ENCODE measurements around the gene LRRC1. TPM values are rescaled to one million over a fixed set of nuclear protein-coding genes. Genes with fewer than 3 reads are reported as not detected.

LRRC1 gene
- total and polyA plus RNA-seq, 2 donors (not counting 1 experiment from before 2014, with no cell fraction given), result 3.4 to 8.9 TPM

- Histone ChIP-seq H3K4me3 (ENCODE audit: control extremely low read depth in 1 of 5, extremely low read depth in 1 of 5, insufficient read depth in 1 of 5, low read depth in 2 of 5, low read length in 4 of 5) (no peak overlapping the region), H3K9ac (ENCODE audit: low read length) (no peak overlapping the region), H4K20me1 (ENCODE audit: control insufficient read depth, insufficient read depth, low read length, poor library complexity, severe bottlenecking) (no peaks in the 10 kb centered on the region), H3K79me2 (ENCODE audit: control insufficient read depth, insufficient read depth, low read length) (no peaks in the 10 kb centered on the region), H3K27me3 (replicated peaks in 1 of 4; ENCODE audit: control extremely low read depth in 1 of 4, control insufficient read depth in 3 of 4, insufficient read depth in 4 of 4, low read length in 3 of 4) (no peaks in the 10 kb centered on the region), H3K4me2 (replicated peaks; ENCODE audit: low read depth, low read length, poor library complexity, severe bottlenecking) (no peak overlapping the region), H3K9me3 (ENCODE audit: control extremely low read depth in 1 of 3, control insufficient read depth in 2 of 3, insufficient read depth in 1 of 3, low read length in 2 of 3) (no peaks in the 10 kb centered on the region), H2AFZ (ENCODE audit: insufficient read depth, low read depth, low read length, poor library complexity, severe bottlenecking) (no peak overlapping the region), H3K36me3 (replicated peaks in 1 of 2; ENCODE audit: control extremely low read depth in 1 of 2, control insufficient read depth in 1 of 2, extremely low read depth in 1 of 2, insufficient read depth in 2 of 2, low read length in 1 of 2) (no peaks in the 10 kb centered on the region), H3K4me1 (ENCODE audit: control insufficient read depth in 2 of 2, insufficient read depth in 2 of 2, low read length in 2 of 2) (no peaks in the 10 kb centered on the region), H3K27ac (ENCODE audit: low read length in 2 of 2) (no peak overlapping the region)
- Mint-ChIP-seq H3K9me3 (ENCODE audit: insufficient read depth) (no peaks in the 10 kb centered on the region), H3K4me1 (no peaks in the 10 kb centered on the region), H3K27ac (no peak overlapping the region), H3K27me3 (peaks cover 15% of the 10 kb centered on the region), H3K4me3 (no peak overlapping the region)
- intact Hi-C loops (cut with micrococcal nuclease), result no loop called here
- WGBS (ENCODE audit: insufficient coverage), result 33% methylated on average over 6 of the region's 6 CpGs
- ChIA-PET CTCF (interaction anchor here (1.3 kb wide), 1 partner anchor 26 kb away, joined by 3 read pairs; no protein-coding TSS in a partner anchor), POLR2A (no interaction called here)
- DNase-seq, result no peak
- TF ChIP-seq EZH2 (IDR thresholded peaks at IDR 0.05; ENCODE audit: borderline replicate concordance, insufficient read depth, low read depth, low read length, poor library complexity, severe bottlenecking) (no peak), CTCF (IDR thresholded peaks at IDR 0.05) (no peak)
- no peak for ATAC-seq (ENCODE audit: low read depth)
Observed at GRCh38 chr6:53956068-53956711, 161.4 kb downstream of the LRRC1 start.

- Histone ChIP-seq H4K20me1 (ENCODE audit: control insufficient read depth, insufficient read depth, low read length, poor library complexity, severe bottlenecking) (no peaks in the 10 kb centered on the region), H3K4me1 (ENCODE audit: control insufficient read depth in 2 of 2, insufficient read depth in 2 of 2, low read length in 2 of 2) (no peaks in the 10 kb centered on the region), H2AFZ (ENCODE audit: insufficient read depth, low read depth, low read length, poor library complexity, severe bottlenecking) (no peak overlapping the region), H3K36me3 (replicated peaks in 1 of 2; ENCODE audit: control extremely low read depth in 1 of 2, control insufficient read depth in 1 of 2, extremely low read depth in 1 of 2, insufficient read depth in 2 of 2, low read length in 1 of 2) (no peaks in the 10 kb centered on the region), H3K79me2 (ENCODE audit: control insufficient read depth, insufficient read depth, low read length) (no peaks in the 10 kb centered on the region), H3K4me3 (ENCODE audit: control extremely low read depth in 1 of 5, extremely low read depth in 1 of 5, insufficient read depth in 1 of 5, low read depth in 2 of 5, low read length in 4 of 5) (no peak overlapping the region), H3K4me2 (replicated peaks; ENCODE audit: low read depth, low read length, poor library complexity, severe bottlenecking) (no peak overlapping the region), H3K9ac (ENCODE audit: low read length) (no peak overlapping the region), H3K27ac (ENCODE audit: low read length in 2 of 2) (no peak overlapping the region), H3K9me3 (ENCODE audit: control extremely low read depth in 1 of 3, control insufficient read depth in 2 of 3, insufficient read depth in 1 of 3, low read length in 2 of 3) (no peaks in the 10 kb centered on the region), H3K27me3 (replicated peaks in 1 of 4; ENCODE audit: control extremely low read depth in 1 of 4, control insufficient read depth in 3 of 4, insufficient read depth in 4 of 4, low read length in 3 of 4) (no peaks in the 10 kb centered on the region)
- TF ChIP-seq CTCF (IDR thresholded peaks at IDR 0.05) (no peak), EZH2 (IDR thresholded peaks at IDR 0.05; ENCODE audit: borderline replicate concordance, insufficient read depth, low read depth, low read length, poor library complexity, severe bottlenecking) (no peak)
- H3K4me1 Mint-ChIP-seq, result no peaks in the 10 kb centered on the region
- H3K9me3 Mint-ChIP-seq (ENCODE audit: insufficient read depth), result no peaks in the 10 kb centered on the region
- intact Hi-C loops (cut with micrococcal nuclease), result no loop called here
- CTCF ChIA-PET, result no interaction called here
- ATAC-seq (ENCODE audit: low read depth) (no peak), DNase-seq (no peak)
- no peak overlapping the region for H3K27ac Mint-ChIP-seq
- POLR2A ChIA-PET, result no interaction called here
- no peak overlapping the region for H3K4me3 Mint-ChIP-seq
- peaks cover 15% of the 10 kb centered on the region for H3K27me3 Mint-ChIP-seq
Observed at GRCh38 chr6:53956804-53957203, 162.0 kb downstream of the LRRC1 start.
